GM12878 (cell line): ENCODE data around the gene DRD2. TPM values are rescaled to one million over a fixed set of nuclear protein-coding genes. Genes with fewer than 3 reads are reported as not detected.

Experiments used
- ATAC-seq: fragments of 200-7000 bp; cut with Tn5 transposase; 3 replicates; pipeline ENCODE4 v1.9.1; 2020; ENCODE audit warnings: mild to moderate bottlenecking, moderate library complexity
- BruUV-seq: library from RNA; stranded (reverse); fragments of 400-500 nt; replicated peaks from 2 replicates; lab custom pipeline; 2021; lab: Mats Ljungman, UMichigan
- CTCF ChIA-PET: fragments of 300-600 bp; sonication (Branson Sonifier 250); formaldehyde crosslinking; extraction: SDS; loops from one replicate; lab custom pipeline; 2021; ENCODE audit warnings: inconsistent platforms; lab: Yijun Ruan, JAX
- POLR2A ChIA-PET: fragments of 350-600 bp; formaldehyde crosslinking; extraction: SDS; loops from one replicate; lab custom pipeline; 2021; ENCODE audit warnings: inconsistent platforms; lab: Charles Lee
- RAD21 ChIA-PET: fragments of 300-600 bp; sonication (Branson Sonifier 250); formaldehyde crosslinking; loops from one replicate; lab custom pipeline; 2023; ENCODE audit warnings: antibody characterized with exemption; ENCODE audit not compliant: unreplicated experiment; lab: Charles Lee
- SMC1A ChIA-PET: fragments of 300-600 bp; sonication (Branson Sonifier 250); formaldehyde crosslinking; loops from one replicate; lab custom pipeline; 2023; ENCODE audit not compliant: unreplicated experiment, uncharacterized antibody; lab: Charles Lee
- DNase-seq: peaks from one replicate; pipeline ENCODE4 v3.0.0-alpha.2; 2011; ENCODE audit warnings: low read depth, low spot score
- FAIRE-seq: peaks from 3 replicates; lab custom pipeline; 2011; peaks lifted over from hg19 to GRCh38; lab: Jason Lieb, UNC
- H2AFZ ChIP-seq: 2 replicates; pipeline ENCODE4 v1.6.0; 2011; ENCODE audit warnings: low read depth, low read length, control low read depth; ENCODE audit not compliant: control insufficient read depth
- H3K27ac ChIP-seq: 2 replicates; pipeline ENCODE4 v1.5.1; 2011; ENCODE audit warnings: control low read depth; ENCODE audit not compliant: control insufficient read depth, insufficient read depth
- H3K27me3 ChIP-seq, 2 experiments: replicated peaks in 1 of 2; 2 replicates each; pipeline versions ENCODE4 v1.6.0 to v1.6.1; 2011; ENCODE audit warnings: low read length in 1 of 2; ENCODE audit not compliant: control insufficient read depth in 2 of 2, insufficient read depth in 2 of 2
- H3K36me3 ChIP-seq, 2 experiments: 2 replicates each; pipeline ENCODE4 v1.5.1; 2011; ENCODE audit warnings: low read length in 1 of 2; ENCODE audit not compliant: control insufficient read depth in 2 of 2, insufficient read depth in 2 of 2
- H3K4me1 ChIP-seq: 2 replicates; pipeline ENCODE4 v1.6.1; 2011; ENCODE audit warnings: mild to moderate bottlenecking, low read length, moderate library complexity, mixed read lengths; ENCODE audit not compliant: control insufficient read depth, insufficient read depth
- H3K4me2 ChIP-seq: 2 replicates; pipeline ENCODE4 v1.6.0; 2011; ENCODE audit warnings: control low read depth; ENCODE audit not compliant: control insufficient read depth, insufficient read depth
- H3K4me3 ChIP-seq: fragments of 200-600 bp; sonication (generic); 2 replicates; pipeline ENCODE4 v1.5.1; 2016
- H3K79me2 ChIP-seq: 2 replicates; pipeline ENCODE4 v1.6.0; 2011; ENCODE audit warnings: low read length; ENCODE audit not compliant: control insufficient read depth, insufficient read depth
- H3K9ac ChIP-seq: 2 replicates; pipeline ENCODE4 v1.8.0; 2011; ENCODE audit warnings: low read length, control low read depth, mixed read lengths; ENCODE audit not compliant: control insufficient read depth, insufficient read depth
- H3K9me3 ChIP-seq: replicated peaks from 3 replicates; pipeline ENCODE4 v1.5.1; 2011; ENCODE audit warnings: mild to moderate bottlenecking, low read length; ENCODE audit not compliant: control insufficient read depth, insufficient read depth
- H4K20me1 ChIP-seq: 2 replicates; pipeline ENCODE4 v1.6.0; 2011; ENCODE audit not compliant: control insufficient read depth, insufficient read depth
- CBFB ChIP-seq: IDR thresholded peaks from 2 replicates; pipeline ENCODE4 v1.6.1; 2016; ENCODE audit warnings: antibody characterized with exemption, low read depth
- CREB1 ChIP-seq: IDR thresholded peaks from 2 replicates; pipeline ENCODE4 v1.6.1; 2012; ENCODE audit warnings: low read depth, mild to moderate bottlenecking, inconsistent platforms
- KAT2A ChIP-seq: conservative IDR thresholded peaks from 2 replicates; pipeline ENCODE4 v1.6.1; 2011; ENCODE audit warnings: low read depth, low read length; ENCODE audit not compliant: control insufficient read depth
- NR2C1 ChIP-seq: fragments of 450-650 bp; IDR thresholded peaks from 2 replicates; pipeline ENCODE4 v1.6.1; 2017; ENCODE audit warnings: antibody characterized with exemption, mild to moderate bottlenecking, moderate library complexity
- POLR2AphosphoS2 ChIP-seq: IDR thresholded peaks from 2 replicates; pipeline ENCODE4 v1.6.1; 2011; ENCODE audit warnings: low read depth, mild to moderate bottlenecking, low read length, improper control_type of control experiment, moderate library complexity
- TCF12 ChIP-seq: IDR thresholded peaks from 2 replicates; pipeline ENCODE4 v1.6.1; 2011; ENCODE audit warnings: low read depth, mild to moderate bottlenecking, low read length
- WGBS: methylation state at CpG from one replicate; pipeline ENCODE4 v1.1.6; 2016; ENCODE audit warnings: low lambda C conversion rate; ENCODE audit not compliant: insufficient replicate concordance, insufficient coverage; ENCODE audit errors: missing lambda C conversion rate; 5-methylcytosine and 5-hydroxymethylcytosine counted together
- in situ Hi-C: fragments of 300-500 bp; cut with MboI; formaldehyde crosslinking; loops from 9 replicates; pipeline ENCODE4 v1.14.3; 2018; ENCODE audit warnings: mixed read lengths
- intact Hi-C: fragments of 100-400 bp; cut with micrococcal nuclease; formaldehyde crosslinking; loops from one replicate; pipeline ENCODE4 v1.14.2; 2022; ENCODE audit not compliant: unreplicated experiment
- polyA plus RNA-seq, 11 experiments: library from polyadenylated mRNA; depleted of rRNA in 4 of 11; unstranded in 6 of 11; stranded (reverse) in 5 of 11; fragments of >200 nt; fragmentation: Nextera tagmentation in 4 of 11; fragmentation: Illumina TruSeq in 1 of 11; extraction: Ambion mirVana in 4 of 11; extraction: Trizol in 1 of 11; gene quantifications; 1 replicate in 1 of 11; 2 replicates in 10 of 11; pipeline versions ENCODE4 v1.2.1 to v1.2.3, GENCODE V29; 2011 to 2016; ENCODE audit warnings: inconsistent platforms in 2 of 11, missing spikeins in 2 of 11, low read depth in 1 of 11
- total RNA-seq, 4 experiments: library from RNA; depleted of rRNA in 3 of 4; stranded (reverse); fragments of >200 nt in 3 of 4; fragmentation: Illumina TruSeq in 1 of 4; extraction: Trizol in 1 of 4; gene quantifications; 2 replicates each; pipeline versions ENCODE4 v1.2.1 to v1.2.3, GENCODE V29; 2013 to 2021
- TF ChIP-seq, protein P1 (sequence below): IDR thresholded peaks from 2 replicates; pipeline ENCODE4 v1.6.1; 2012; ENCODE audit warnings: low read depth, low read length, improper control_type of control experiment
- TF ChIP-seq, protein P2 (sequence below): IDR thresholded peaks from 2 replicates; pipeline ENCODE4 v1.6.1; 2012; ENCODE audit warnings: mild to moderate bottlenecking, low read depth, low read length

Gene DRD2
- total and polyA plus RNA-seq, 10 of the 15 experiments (the other 5 are each of a cell fraction or from before 2014, with no cell fraction given), result not detected

DNA sequence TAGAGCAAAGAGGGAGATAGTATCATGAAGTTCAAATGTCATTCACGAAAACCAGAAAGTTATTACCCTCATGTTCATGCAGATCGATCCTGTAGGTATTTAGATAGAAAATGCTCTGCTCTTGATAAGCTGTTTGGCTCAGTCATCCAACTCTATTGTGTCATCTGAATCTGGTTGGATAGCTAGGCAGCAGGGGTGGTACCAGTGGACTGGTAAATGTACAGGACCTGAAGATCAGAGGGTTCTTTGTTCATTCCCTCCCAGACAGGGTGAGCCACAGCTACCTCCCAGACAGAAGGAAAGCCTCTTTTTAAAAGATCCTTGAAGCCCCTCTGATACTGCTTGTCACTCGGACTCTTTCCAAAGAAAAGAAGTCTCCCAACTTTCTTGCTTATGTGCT lies 29.8 kb upstream of the DRD2 start (continued):
- TF ChIP-seq, protein P1, sequence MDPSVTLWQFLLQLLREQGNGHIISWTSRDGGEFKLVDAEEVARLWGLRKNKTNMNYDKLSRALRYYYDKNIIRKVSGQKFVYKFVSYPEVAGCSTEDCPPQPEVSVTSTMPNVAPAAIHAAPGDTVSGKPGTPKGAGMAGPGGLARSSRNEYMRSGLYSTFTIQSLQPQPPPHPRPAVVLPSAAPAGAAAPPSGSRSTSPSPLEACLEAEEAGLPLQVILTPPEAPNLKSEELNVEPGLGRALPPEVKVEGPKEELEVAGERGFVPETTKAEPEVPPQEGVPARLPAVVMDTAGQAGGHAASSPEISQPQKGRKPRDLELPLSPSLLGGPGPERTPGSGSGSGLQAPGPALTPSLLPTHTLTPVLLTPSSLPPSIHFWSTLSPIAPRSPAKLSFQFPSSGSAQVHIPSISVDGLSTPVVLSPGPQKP, result no peak
- no peak for TF ChIP-seq CREB1

DNA sequence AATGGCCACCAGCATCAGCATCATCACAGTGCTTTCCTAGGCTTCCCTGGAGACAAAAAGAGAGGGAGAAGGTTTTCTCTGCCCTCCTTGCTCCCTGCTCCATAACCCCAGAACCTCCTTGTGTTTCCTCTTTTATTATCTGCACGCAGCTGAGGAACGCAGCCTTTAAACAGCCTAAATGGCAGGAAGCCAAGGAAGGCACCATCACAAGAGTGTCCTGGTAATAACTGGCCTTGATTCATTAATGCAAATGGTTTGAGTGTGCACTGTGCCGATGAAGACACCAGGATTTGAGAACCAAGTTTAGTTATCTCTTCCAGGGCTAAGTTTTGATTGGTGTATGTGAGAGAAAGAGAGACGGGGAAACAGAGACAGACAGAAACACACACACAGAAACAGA lies 29.4 kb upstream of the DRD2 start:
- Histone ChIP-seq H3K4me2 (no peak overlapping the region), H3K4me3 (no peak overlapping the region), H3K27me3 (peaks cover 2 to 11% of the 10 kb centered on the region in 2 experiments; a peak in 2 of 4 replicates), H3K27ac (no peak overlapping the region), H3K79me2 (no peaks in the 10 kb centered on the region), H3K9me3 (no peaks in the 10 kb centered on the region), H3K9ac (no peak overlapping the region), H3K4me1 (no peaks in the 10 kb centered on the region), H4K20me1 (no peaks in the 10 kb centered on the region), H3K36me3 (no peaks in the 10 kb centered on the region), H2AFZ (no peak overlapping the region)
- ATAC-seq, result no peak
- ChIA-PET RAD21 (no interaction called here), CTCF (no interaction called here), SMC1A (no interaction called here), POLR2A (interaction anchor here (0.6 kb wide), 1 partner anchor 581 kb away, joined by 3 read pairs; no protein-coding TSS in a partner anchor)
- 49% methylated on average over 4 of the region's 4 CpGs for WGBS
- no peak for FAIRE-seq
- no peak for DNase-seq
- TF ChIP-seq NR2C1 (no peak), TCF12 (no peak), CBFB (no peak), KAT2A (no peak), POLR2AphosphoS2 (no peak)
- TF ChIP-seq, protein P2, sequence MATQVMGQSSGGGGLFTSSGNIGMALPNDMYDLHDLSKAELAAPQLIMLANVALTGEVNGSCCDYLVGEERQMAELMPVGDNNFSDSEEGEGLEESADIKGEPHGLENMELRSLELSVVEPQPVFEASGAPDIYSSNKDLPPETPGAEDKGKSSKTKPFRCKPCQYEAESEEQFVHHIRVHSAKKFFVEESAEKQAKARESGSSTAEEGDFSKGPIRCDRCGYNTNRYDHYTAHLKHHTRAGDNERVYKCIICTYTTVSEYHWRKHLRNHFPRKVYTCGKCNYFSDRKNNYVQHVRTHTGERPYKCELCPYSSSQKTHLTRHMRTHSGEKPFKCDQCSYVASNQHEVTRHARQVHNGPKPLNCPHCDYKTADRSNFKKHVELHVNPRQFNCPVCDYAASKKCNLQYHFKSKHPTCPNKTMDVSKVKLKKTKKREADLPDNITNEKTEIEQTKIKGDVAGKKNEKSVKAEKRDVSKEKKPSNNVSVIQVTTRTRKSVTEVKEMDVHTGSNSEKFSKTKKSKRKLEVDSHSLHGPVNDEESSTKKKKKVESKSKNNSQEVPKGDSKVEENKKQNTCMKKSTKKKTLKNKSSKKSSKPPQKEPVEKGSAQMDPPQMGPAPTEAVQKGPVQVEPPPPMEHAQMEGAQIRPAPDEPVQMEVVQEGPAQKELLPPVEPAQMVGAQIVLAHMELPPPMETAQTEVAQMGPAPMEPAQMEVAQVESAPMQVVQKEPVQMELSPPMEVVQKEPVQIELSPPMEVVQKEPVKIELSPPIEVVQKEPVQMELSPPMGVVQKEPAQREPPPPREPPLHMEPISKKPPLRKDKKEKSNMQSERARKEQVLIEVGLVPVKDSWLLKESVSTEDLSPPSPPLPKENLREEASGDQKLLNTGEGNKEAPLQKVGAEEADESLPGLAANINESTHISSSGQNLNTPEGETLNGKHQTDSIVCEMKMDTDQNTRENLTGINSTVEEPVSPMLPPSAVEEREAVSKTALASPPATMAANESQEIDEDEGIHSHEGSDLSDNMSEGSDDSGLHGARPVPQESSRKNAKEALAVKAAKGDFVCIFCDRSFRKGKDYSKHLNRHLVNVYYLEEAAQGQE, result no peak
- no TSS peak for BruUV-seq
- in situ Hi-C loops, result no loop called here
- intact Hi-C loops, result no loop called here
